ENCODE measurements around the gene ARL3.

GRCh38 chr10:102763037-102763607 is 48.9 kb upstream of the ARL3 start:
- no peak for TF ChIP-seq CTCF (IDR thresholded peaks at IDR 0.05)
- TF ChIP-seq POLR2AphosphoS5 (IDR thresholded peaks at IDR 0.05; ENCODE audit: low read depth, low read length) = no peak
- TF ChIP-seq SIN3A (IDR thresholded peaks at IDR 0.05; ENCODE audit: borderline replicate concordance, insufficient read depth, low read depth, low read length) = no peak
